GM12878 (cell line): Measurements from ENCODE around the gene TCF25. TPM values are rescaled to one million over a fixed set of nuclear protein-coding genes. Genes with fewer than 3 reads are reported as not detected.

Experiments
- ATAC-seq: fragments of 200-7000 bp; cut with Tn5 transposase; 3 replicates; pipeline ENCODE4 v1.9.1; 2020; ENCODE audit warnings: mild to moderate bottlenecking, moderate library complexity
- BruUV-seq: library from RNA; stranded (reverse); fragments of 400-500 nt; replicated peaks from 2 replicates; lab custom pipeline; 2021; lab: Mats Ljungman, UMichigan
- CTCF ChIA-PET: fragments of 300-600 bp; sonication (Branson Sonifier 250); formaldehyde crosslinking; extraction: SDS; loops from one replicate; lab custom pipeline; 2021; ENCODE audit warnings: inconsistent platforms; lab: Yijun Ruan, JAX
- POLR2A ChIA-PET: fragments of 350-600 bp; formaldehyde crosslinking; extraction: SDS; loops from one replicate; lab custom pipeline; 2021; ENCODE audit warnings: inconsistent platforms; lab: Charles Lee
- RAD21 ChIA-PET: fragments of 300-600 bp; sonication (Branson Sonifier 250); formaldehyde crosslinking; loops from one replicate; lab custom pipeline; 2023; ENCODE audit warnings: antibody characterized with exemption; ENCODE audit not compliant: unreplicated experiment; lab: Charles Lee
- SMC1A ChIA-PET: fragments of 300-600 bp; sonication (Branson Sonifier 250); formaldehyde crosslinking; loops from one replicate; lab custom pipeline; 2023; ENCODE audit not compliant: unreplicated experiment, uncharacterized antibody; lab: Charles Lee
- DNase-seq: peaks from one replicate; pipeline ENCODE4 v3.0.0-alpha.2; 2011; ENCODE audit warnings: low read depth, low spot score
- FAIRE-seq: peaks from 3 replicates; lab custom pipeline; 2011; peaks lifted over from hg19 to GRCh38; lab: Jason Lieb, UNC
- H2AFZ ChIP-seq: 2 replicates; pipeline ENCODE4 v1.6.0; 2011; ENCODE audit warnings: low read depth, low read length, control low read depth; ENCODE audit not compliant: control insufficient read depth
- H3K27ac ChIP-seq: 2 replicates; pipeline ENCODE4 v1.5.1; 2011; ENCODE audit warnings: control low read depth; ENCODE audit not compliant: control insufficient read depth, insufficient read depth
- H3K27me3 ChIP-seq, 2 experiments: replicated peaks in 1 of 2; 2 replicates each; pipeline versions ENCODE4 v1.6.0 to v1.6.1; 2011; ENCODE audit warnings: low read length in 1 of 2; ENCODE audit not compliant: control insufficient read depth in 2 of 2, insufficient read depth in 2 of 2
- H3K36me3 ChIP-seq, 2 experiments: 2 replicates each; pipeline ENCODE4 v1.5.1; 2011; ENCODE audit warnings: low read length in 1 of 2; ENCODE audit not compliant: control insufficient read depth in 2 of 2, insufficient read depth in 2 of 2
- H3K4me1 ChIP-seq: 2 replicates; pipeline ENCODE4 v1.6.1; 2011; ENCODE audit warnings: mild to moderate bottlenecking, low read length, moderate library complexity, mixed read lengths; ENCODE audit not compliant: control insufficient read depth, insufficient read depth
- H3K4me2 ChIP-seq: 2 replicates; pipeline ENCODE4 v1.6.0; 2011; ENCODE audit warnings: control low read depth; ENCODE audit not compliant: control insufficient read depth, insufficient read depth
- H3K4me3 ChIP-seq: fragments of 200-600 bp; sonication (generic); 2 replicates; pipeline ENCODE4 v1.5.1; 2016
- H3K79me2 ChIP-seq: 2 replicates; pipeline ENCODE4 v1.6.0; 2011; ENCODE audit warnings: low read length; ENCODE audit not compliant: control insufficient read depth, insufficient read depth
- H3K9ac ChIP-seq: 2 replicates; pipeline ENCODE4 v1.8.0; 2011; ENCODE audit warnings: low read length, control low read depth, mixed read lengths; ENCODE audit not compliant: control insufficient read depth, insufficient read depth
- H3K9me3 ChIP-seq: replicated peaks from 3 replicates; pipeline ENCODE4 v1.5.1; 2011; ENCODE audit warnings: mild to moderate bottlenecking, low read length; ENCODE audit not compliant: control insufficient read depth, insufficient read depth
- H4K20me1 ChIP-seq: 2 replicates; pipeline ENCODE4 v1.6.0; 2011; ENCODE audit not compliant: control insufficient read depth, insufficient read depth
- JUND ChIP-seq: IDR thresholded peaks from 2 replicates; pipeline ENCODE4 v1.6.1; 2012; ENCODE audit warnings: low read depth, mild to moderate bottlenecking, low read length, improper control_type of control experiment, moderate library complexity
- POLR2A ChIP-seq: IDR thresholded peaks from 2 replicates; pipeline ENCODE4 v1.6.1; 2011; ENCODE audit warnings: low read depth, mild to moderate bottlenecking, low read length
- STAT1 ChIP-seq: fragments of 450-650 bp; conservative IDR thresholded peaks from 2 replicates; pipeline ENCODE4 v1.6.1; 2014; ENCODE audit warnings: antibody characterized with exemption, mild to moderate bottlenecking
- TARDBP ChIP-seq: IDR thresholded peaks from 2 replicates; pipeline ENCODE4 v1.6.1; 2016; ENCODE audit warnings: borderline replicate concordance
- TCF12 ChIP-seq: IDR thresholded peaks from 2 replicates; pipeline ENCODE4 v1.6.1; 2011; ENCODE audit warnings: low read depth, mild to moderate bottlenecking, low read length
- ZNF24 ChIP-seq: fragments of 450-650 bp; IDR thresholded peaks from 2 replicates; pipeline ENCODE4 v1.6.1; 2017; ENCODE audit warnings: antibody characterized with exemption, mild to moderate bottlenecking
- WGBS: methylation state at CpG from one replicate; pipeline ENCODE4 v1.1.6; 2016; ENCODE audit warnings: low lambda C conversion rate; ENCODE audit not compliant: insufficient replicate concordance, insufficient coverage; ENCODE audit errors: missing lambda C conversion rate; 5-methylcytosine and 5-hydroxymethylcytosine counted together
- in situ Hi-C: fragments of 300-500 bp; cut with MboI; formaldehyde crosslinking; loops from 9 replicates; pipeline ENCODE4 v1.14.3; 2018; ENCODE audit warnings: mixed read lengths
- intact Hi-C: fragments of 100-400 bp; cut with micrococcal nuclease; formaldehyde crosslinking; loops from one replicate; pipeline ENCODE4 v1.14.2; 2022; ENCODE audit not compliant: unreplicated experiment
- polyA plus RNA-seq, 11 experiments: library from polyadenylated mRNA; depleted of rRNA in 4 of 11; unstranded in 6 of 11; stranded (reverse) in 5 of 11; fragments of >200 nt; fragmentation: Nextera tagmentation in 4 of 11; fragmentation: Illumina TruSeq in 1 of 11; extraction: Ambion mirVana in 4 of 11; extraction: Trizol in 1 of 11; gene quantifications; 1 replicate in 1 of 11; 2 replicates in 10 of 11; pipeline versions ENCODE4 v1.2.1 to v1.2.3, GENCODE V29; 2011 to 2016; ENCODE audit warnings: inconsistent platforms in 2 of 11, missing spikeins in 2 of 11, low read depth in 1 of 11
- total RNA-seq, 4 experiments: library from RNA; depleted of rRNA in 3 of 4; stranded (reverse); fragments of >200 nt in 3 of 4; fragmentation: Illumina TruSeq in 1 of 4; extraction: Trizol in 1 of 4; gene quantifications; 2 replicates each; pipeline versions ENCODE4 v1.2.1 to v1.2.3, GENCODE V29; 2013 to 2021
- TF ChIP-seq, protein P1 (sequence below): IDR thresholded peaks from 2 replicates; pipeline ENCODE4 v1.6.1; 2011; ENCODE audit warnings: borderline replicate concordance, low read depth, mild to moderate bottlenecking, moderate library complexity, mixed read lengths, low read length; ENCODE audit not compliant: insufficient read depth; ENCODE audit errors: extremely low read length
- TF ChIP-seq, protein P2 (sequence below): fragments of 450-650 bp; formaldehyde crosslinking; IDR thresholded peaks from 2 replicates; pipeline ENCODE4 v1.4.0; 2022; ENCODE audit warnings: mild to moderate bottlenecking, moderate library complexity
- TF ChIP-seq, protein P3 (sequence below): fragments of 450-650 bp; IDR thresholded peaks from 2 replicates; pipeline ENCODE4 v1.6.1; 2016; ENCODE audit warnings: mild to moderate bottlenecking, moderate library complexity, borderline replicate concordance
- TF ChIP-seq, protein P4 (sequence below): fragments of 450-650 bp; formaldehyde crosslinking; IDR thresholded peaks from 2 replicates; pipeline ENCODE4 v1.4.0; 2020; ENCODE audit warnings: mild to moderate bottlenecking, moderate library complexity

Gene TCF25
- total and polyA plus RNA-seq, 10 of the 15 experiments (the other 5 are each of a cell fraction or from before 2014, with no cell fraction given), result 8.4 to 130 (median 89.4) TPM

DNA sequence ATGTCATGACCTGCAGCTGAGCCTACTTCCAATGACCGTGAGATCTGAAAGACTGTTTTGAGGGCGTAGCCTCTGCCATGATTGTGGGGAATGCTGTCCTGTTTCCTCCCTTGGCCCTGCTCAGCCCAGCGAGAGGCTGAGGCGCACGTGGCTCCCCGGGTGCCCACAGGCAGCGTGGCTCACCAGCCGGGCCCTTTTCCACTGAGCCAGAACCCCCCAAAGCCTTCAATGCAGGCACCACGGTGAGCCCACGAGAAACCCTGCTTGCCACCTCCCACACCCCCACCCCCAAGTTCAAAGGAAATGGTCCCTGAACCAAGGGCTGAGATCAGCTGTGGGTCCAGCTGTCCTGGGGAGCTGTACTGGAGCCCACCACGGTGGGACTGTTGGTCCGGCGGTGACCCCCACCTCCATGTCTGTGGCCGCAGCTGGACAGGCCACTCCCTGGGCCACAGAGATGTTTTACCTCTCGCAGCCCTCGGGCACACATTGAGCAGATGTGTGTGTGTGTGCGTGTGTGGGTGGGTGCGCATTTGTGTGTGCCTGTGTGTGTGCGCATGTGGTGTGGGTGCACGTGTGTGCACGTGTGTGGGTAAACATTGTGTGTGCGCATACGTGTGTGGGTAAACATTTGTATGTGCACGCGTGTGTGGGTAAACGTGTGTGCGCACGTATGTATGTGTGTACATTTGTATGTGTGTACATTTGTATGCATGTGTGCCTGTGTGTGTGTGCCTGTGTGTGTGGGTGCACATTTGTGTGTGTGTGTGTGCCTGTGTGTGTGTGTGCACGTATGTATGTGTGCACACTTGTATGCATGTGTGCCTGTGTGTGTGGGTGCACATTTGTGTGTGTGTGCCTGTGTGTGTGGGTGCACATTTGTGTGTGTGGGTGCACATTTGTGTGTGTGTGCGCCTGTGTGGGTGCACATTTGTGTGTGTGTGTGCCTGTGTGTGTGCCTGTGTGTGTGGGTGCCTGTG is 40.3 kb downstream of the TCF25 start:
- 87% methylated on average over 29 of the region's 30 CpGs for WGBS
- no peak overlapping the region for H3K4me3 ChIP-seq
- CTCF ChIA-PET, result no interaction called here
- FAIRE-seq (no peak), ATAC-seq (no peak), DNase-seq (no peak)
- H4K20me1 ChIP-seq, result no peaks in the 10 kb centered on the region; the same call in 1 of the 2 replicates
- H3K4me2 ChIP-seq, result no peak overlapping the region
- no peak overlapping the region for H3K9ac ChIP-seq
- H3K9me3 ChIP-seq, result no peaks in the 10 kb centered on the region
- POLR2A ChIA-PET, result no interaction called here
- H3K4me1 ChIP-seq, result peaks cover 11% of the 10 kb centered on the region
- RAD21 ChIA-PET, result no interaction called here
- intact Hi-C loops, result loop anchor here (10.0 kb wide), 1 partner anchor 209 kb away; the partner anchor contains the start of gene SPATA2L
- no peaks in the 10 kb centered on the region for H3K27me3 ChIP-seq
- in situ Hi-C loops, result no loop called here
- no TSS peak for BruUV-seq
- SMC1A ChIA-PET, result no interaction called here
- H2AFZ ChIP-seq, result no peak overlapping the region
- H3K36me3 ChIP-seq, result peaks cover 5 to 10% of the 10 kb centered on the region in 2 experiments
- H3K79me2 ChIP-seq, result no peaks in the 10 kb centered on the region
- no peak overlapping the region for H3K27ac ChIP-seq
- TF ChIP-seq, protein P1, sequence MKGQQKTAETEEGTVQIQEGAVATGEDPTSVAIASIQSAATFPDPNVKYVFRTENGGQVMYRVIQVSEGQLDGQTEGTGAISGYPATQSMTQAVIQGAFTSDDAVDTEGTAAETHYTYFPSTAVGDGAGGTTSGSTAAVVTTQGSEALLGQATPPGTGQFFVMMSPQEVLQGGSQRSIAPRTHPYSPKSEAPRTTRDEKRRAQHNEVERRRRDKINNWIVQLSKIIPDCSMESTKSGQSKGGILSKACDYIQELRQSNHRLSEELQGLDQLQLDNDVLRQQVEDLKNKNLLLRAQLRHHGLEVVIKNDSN, result no peak
- TF ChIP-seq TCF12, result no peak
- TF ChIP-seq TARDBP, result peak; percentile 85
- no peak for TF ChIP-seq ZNF24
- TF ChIP-seq POLR2A, result peak; percentile 51
- TF ChIP-seq, protein P2, sequence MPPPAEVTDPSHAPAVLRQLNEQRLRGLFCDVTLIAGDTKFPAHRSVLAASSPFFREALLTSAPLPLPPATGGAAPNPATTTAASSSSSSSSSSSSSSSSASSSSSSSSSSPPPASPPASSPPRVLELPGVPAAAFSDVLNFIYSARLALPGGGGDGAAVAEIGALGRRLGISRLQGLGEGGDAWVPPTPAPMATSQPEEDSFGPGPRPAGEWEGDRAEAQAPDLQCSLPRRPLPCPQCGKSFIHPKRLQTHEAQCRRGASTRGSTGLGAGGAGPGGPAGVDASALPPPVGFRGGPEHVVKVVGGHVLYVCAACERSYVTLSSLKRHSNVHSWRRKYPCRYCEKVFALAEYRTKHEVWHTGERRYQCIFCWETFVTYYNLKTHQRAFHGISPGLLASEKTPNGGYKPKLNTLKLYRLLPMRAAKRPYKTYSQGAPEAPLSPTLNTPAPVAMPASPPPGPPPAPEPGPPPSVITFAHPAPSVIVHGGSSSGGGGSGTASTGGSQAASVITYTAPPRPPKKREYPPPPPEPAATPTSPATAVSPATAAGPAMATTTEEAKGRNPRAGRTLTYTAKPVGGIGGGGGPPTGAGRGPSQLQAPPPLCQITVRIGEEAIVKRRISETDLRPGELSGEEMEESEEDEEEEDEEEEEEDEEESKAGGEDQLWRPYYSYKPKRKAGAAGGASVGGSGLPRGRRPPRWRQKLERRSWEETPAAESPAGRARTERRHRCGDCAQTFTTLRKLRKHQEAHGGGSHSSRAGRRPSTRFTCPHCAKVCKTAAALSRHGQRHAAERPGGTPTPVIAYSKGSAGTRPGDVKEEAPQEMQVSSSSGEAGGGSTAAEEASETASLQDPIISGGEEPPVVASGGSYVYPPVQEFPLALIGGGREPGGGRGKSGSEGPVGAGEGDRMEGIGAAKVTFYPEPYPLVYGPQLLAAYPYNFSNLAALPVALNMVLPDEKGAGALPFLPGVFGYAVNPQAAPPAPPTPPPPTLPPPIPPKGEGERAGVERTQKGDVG (CRISPR knock-in tag), result no peak
- TF ChIP-seq JUND, result no peak
- TF ChIP-seq, protein P3, sequence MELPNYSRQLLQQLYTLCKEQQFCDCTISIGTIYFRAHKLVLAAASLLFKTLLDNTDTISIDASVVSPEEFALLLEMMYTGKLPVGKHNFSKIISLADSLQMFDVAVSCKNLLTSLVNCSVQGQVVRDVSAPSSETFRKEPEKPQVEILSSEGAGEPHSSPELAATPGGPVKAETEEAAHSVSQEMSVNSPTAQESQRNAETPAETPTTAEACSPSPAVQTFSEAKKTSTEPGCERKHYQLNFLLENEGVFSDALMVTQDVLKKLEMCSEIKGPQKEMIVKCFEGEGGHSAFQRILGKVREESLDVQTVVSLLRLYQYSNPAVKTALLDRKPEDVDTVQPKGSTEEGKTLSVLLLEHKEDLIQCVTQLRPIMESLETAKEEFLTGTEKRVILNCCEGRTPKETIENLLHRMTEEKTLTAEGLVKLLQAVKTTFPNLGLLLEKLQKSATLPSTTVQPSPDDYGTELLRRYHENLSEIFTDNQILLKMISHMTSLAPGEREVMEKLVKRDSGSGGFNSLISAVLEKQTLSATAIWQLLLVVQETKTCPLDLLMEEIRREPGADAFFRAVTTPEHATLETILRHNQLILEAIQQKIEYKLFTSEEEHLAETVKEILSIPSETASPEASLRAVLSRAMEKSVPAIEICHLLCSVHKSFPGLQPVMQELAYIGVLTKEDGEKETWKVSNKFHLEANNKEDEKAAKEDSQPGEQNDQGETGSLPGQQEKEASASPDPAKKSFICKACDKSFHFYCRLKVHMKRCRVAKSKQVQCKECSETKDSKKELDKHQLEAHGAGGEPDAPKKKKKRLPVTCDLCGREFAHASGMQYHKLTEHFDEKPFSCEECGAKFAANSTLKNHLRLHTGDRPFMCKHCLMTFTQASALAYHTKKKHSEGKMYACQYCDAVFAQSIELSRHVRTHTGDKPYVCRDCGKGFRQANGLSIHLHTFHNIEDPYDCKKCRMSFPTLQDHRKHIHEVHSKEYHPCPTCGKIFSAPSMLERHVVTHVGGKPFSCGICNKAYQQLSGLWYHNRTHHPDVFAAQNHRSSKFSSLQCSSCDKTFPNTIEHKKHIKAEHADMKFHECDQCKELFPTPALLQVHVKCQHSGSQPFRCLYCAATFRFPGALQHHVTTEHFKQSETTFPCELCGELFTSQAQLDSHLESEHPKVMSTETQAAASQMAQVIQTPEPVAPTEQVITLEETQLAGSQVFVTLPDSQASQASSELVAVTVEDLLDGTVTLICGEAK, result no peak
- TF ChIP-seq, protein P4, sequence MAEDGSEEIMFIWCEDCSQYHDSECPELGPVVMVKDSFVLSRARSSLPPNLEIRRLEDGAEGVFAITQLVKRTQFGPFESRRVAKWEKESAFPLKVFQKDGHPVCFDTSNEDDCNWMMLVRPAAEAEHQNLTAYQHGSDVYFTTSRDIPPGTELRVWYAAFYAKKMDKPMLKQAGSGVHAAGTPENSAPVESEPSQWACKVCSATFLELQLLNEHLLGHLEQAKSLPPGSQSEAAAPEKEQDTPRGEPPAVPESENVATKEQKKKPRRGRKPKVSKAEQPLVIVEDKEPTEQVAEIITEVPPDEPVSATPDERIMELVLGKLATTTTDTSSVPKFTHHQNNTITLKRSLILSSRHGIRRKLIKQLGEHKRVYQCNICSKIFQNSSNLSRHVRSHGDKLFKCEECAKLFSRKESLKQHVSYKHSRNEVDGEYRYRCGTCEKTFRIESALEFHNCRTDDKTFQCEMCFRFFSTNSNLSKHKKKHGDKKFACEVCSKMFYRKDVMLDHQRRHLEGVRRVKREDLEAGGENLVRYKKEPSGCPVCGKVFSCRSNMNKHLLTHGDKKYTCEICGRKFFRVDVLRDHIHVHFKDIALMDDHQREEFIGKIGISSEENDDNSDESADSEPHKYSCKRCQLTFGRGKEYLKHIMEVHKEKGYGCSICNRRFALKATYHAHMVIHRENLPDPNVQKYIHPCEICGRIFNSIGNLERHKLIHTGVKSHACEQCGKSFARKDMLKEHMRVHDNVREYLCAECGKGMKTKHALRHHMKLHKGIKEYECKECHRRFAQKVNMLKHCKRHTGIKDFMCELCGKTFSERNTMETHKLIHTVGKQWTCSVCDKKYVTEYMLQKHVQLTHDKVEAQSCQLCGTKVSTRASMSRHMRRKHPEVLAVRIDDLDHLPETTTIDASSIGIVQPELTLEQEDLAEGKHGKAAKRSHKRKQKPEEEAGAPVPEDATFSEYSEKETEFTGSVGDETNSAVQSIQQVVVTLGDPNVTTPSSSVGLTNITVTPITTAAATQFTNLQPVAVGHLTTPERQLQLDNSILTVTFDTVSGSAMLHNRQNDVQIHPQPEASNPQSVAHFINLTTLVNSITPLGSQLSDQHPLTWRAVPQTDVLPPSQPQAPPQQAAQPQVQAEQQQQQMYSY, result no peak
- no peak for TF ChIP-seq STAT1
